Pancreas (tissue), 10 donors: ENCODE data around the gene CDC20. TPM values are rescaled to one million over a fixed set of nuclear protein-coding genes. Genes with fewer than 3 reads are reported as not detected.

Source experiments
- ATAC-seq, 4 donors: fragments of 200-7000 bp; cut with Tn5 transposase; one replicate each; pipeline versions ENCODE4 v1.8.0 to v1.9.1; 2020; ENCODE audit warnings: mild to moderate bottlenecking in 4 of 4, moderate library complexity in 4 of 4
- DNase-seq, 6 donors: peaks; one replicate each; pipeline ENCODE4 v3.0.0-alpha.2; 2020
- FAIRE-seq: peaks from 2 replicates; lab custom pipeline; 2012; peaks lifted over from hg19 to GRCh38; lab: Jason Lieb, UNC
- H3K27ac ChIP-seq, 4 donors: fragments of 200-600 bp; sonication (generic); 1 replicate in 3 of 4; 2 replicates in 1 of 4; pipeline versions ENCODE4 v1.5.0 to v1.8.0; 2020
- H3K27me3 ChIP-seq, 4 donors: fragments of 200-600 bp; one replicate each; pipeline ENCODE4 v1.8.0; 2021
- H3K36me3 ChIP-seq, 3 donors: fragments of 200-600 bp; sonication (generic) in 1 of 3; one replicate each; pipeline versions ENCODE4 v1.5.0 to v1.8.0; 2020 to 2021
- H3K4me1 ChIP-seq, 3 donors: fragments of 200-600 bp; one replicate each; pipeline ENCODE4 v1.8.0; 2021
- H3K4me3 ChIP-seq, 4 donors: fragments of 200-600 bp; sonication (generic) in 2 of 4; one replicate each; pipeline versions ENCODE4 v1.5.0 to v1.8.0; 2020 to 2021
- H3K9me3 ChIP-seq, 4 donors: fragments of 200-600 bp; one replicate each; pipeline ENCODE4 v1.8.0; 2021
- CTCF ChIP-seq, 4 donors: fragments of 200-600 bp; sonication (generic) in 3 of 4; IDR thresholded peaks; one replicate each; pipeline versions ENCODE4 v1.5.0 to v1.8.0; 2021; ENCODE audit warnings: antibody characterized with exemption in 4 of 4
- WGBS, 2 donors: extraction: QIAGEN DNeasy Blood & Tissue Kit; methylation state at CpG; one replicate each; pipeline ENCODE4 v1.1.7; 2013; 5-methylcytosine and 5-hydroxymethylcytosine counted together
- intact Hi-C, 3 donors: fragments of 100-400 bp; cut with DNase I; formaldehyde crosslinking; loops; one replicate each; pipeline versions ENCODE4 v1.11.1 to v1.14.2; 2022
- polyA plus RNA-seq, 2 donors: library from polyadenylated mRNA; stranded (reverse); fragments of 200-250 nt; gene quantifications; one replicate each; pipeline ENCODE4 v1.2.3, GENCODE V29; 2013
- total RNA-seq, 6 donors: library from RNA; stranded (reverse); fragmentation: NEBNext Ultra II Directional in 4 of 6; extraction: Animal tissue kit (Norgen Biotek cat#: 25700) in 4 of 6; gene quantifications; one replicate each; pipeline versions ENCODE4 v1.2.1 to v1.2.4, GENCODE V29; 2021 to 2023
- donor health status: healthy with polysubstance abuse.
- donor health status: DM: no; HTN: no; CAD: no; lungs with moderate emphysema.
- donor health status: DM: no; HTN: no; CAD: no.
- donor health status: control.
- donor health status: control.
- donor health status: Bipolar disorder and iron deficiency.
- donor health status: DM: yes; HTN: yes; CAD: no.
- donor health status: DM: no; HTN: no; CAD: no.
- donor health status: DM: no; HTN: no; CAD: no.
- donor health status: DM: yes; HTN: yes; CAD: no.

The CDC20 gene
- total and polyA plus RNA-seq, 8 donors, result 0.12 to 1.8 (median 0.52) TPM

GRCh38 chr1:43348809-43349593 lies 9.8 kb upstream of the CDC20 start:
- no peak for TF ChIP-seq CTCF (IDR thresholded peaks at IDR 0.05)
- no peaks in the 10 kb centered on the region for H3K9me3 ChIP-seq
- WGBS, 2 donors, result 4 to 8% methylated on average over 50 to 72 of the region's 72 CpGs
- H3K36me3 ChIP-seq, result no peaks in the 10 kb centered on the region
- peaks cover 0 to 10% (median 0%) of the 10 kb centered on the region in 3 donors for H3K4me1 ChIP-seq
- intact Hi-C loops, result no loop called here
- no peaks in the 10 kb centered on the region for H3K27me3 ChIP-seq
- peak overlapping the region; percentile 39 to 60 (median 53) for H3K4me3 ChIP-seq
- ATAC-seq (peak; percentile 93 to 97 (median 94)), FAIRE-seq (no peak), DNase-seq (peak; percentile 93 to 98 (median 96))
- H3K27ac ChIP-seq, result peak overlapping the region; percentile 99 to 100 (median 100)

GRCh38 chr1:43349594-43350306 lies 9.0 kb upstream of the CDC20 start:
- no peaks in the 10 kb centered on the region for H3K36me3 ChIP-seq
- ATAC-seq (no peak), DNase-seq (no peak), FAIRE-seq (no peak)
- intact Hi-C loops, result no loop called here
- H3K27me3 ChIP-seq, result no peaks in the 10 kb centered on the region
- no peaks in the 10 kb centered on the region for H3K9me3 ChIP-seq
- TF ChIP-seq CTCF (IDR thresholded peaks at IDR 0.05), result no peak
- H3K4me1 ChIP-seq, result peaks cover 0 to 10% (median 0%) of the 10 kb centered on the region in 3 donors
- 34 to 36% methylated on average over 11 of the region's 11 CpGs for WGBS, 2 donors
- H3K27ac ChIP-seq, result peak overlapping the region; percentile 99 to 100 (median 100)
- peak overlapping the region in 3 of 4 donors; percentile 39 to 60 (median 55) for H3K4me3 ChIP-seq

- H3K4me3 ChIP-seq, result no peak overlapping the region
- FAIRE-seq (no peak), DNase-seq (no peak), ATAC-seq (no peak)
- no peak overlapping the region for H3K27ac ChIP-seq
- H3K9me3 ChIP-seq, result no peaks in the 10 kb centered on the region
- no peaks in the 10 kb centered on the region for H3K27me3 ChIP-seq
- TF ChIP-seq CTCF (IDR thresholded peaks at IDR 0.05), result no peak
- intact Hi-C loops, result no loop called here
- 86 to 91% methylated on average over 1 of the region's 1 CpG for WGBS, 2 donors
- H3K4me1 ChIP-seq, result peaks cover 0 to 10% (median 0%) of the 10 kb centered on the region in 3 donors
- H3K36me3 ChIP-seq, result no peaks in the 10 kb centered on the region
Measured at GRCh38 chr1:43350976-43351375, 7.8 kb upstream of the CDC20 start.

- intact Hi-C loops, result no loop called here
- FAIRE-seq, result no peak
- Histone ChIP-seq H3K27ac (no peak overlapping the region), H3K4me1 (peaks cover 0 to 10% (median 0%) of the 10 kb centered on the region in 3 donors), H3K4me3 (no peak overlapping the region), H3K36me3 (no peaks in the 10 kb centered on the region), H3K27me3 (no peaks in the 10 kb centered on the region), H3K9me3 (no peaks in the 10 kb centered on the region)
- ATAC-seq, result no peak
- no peak for DNase-seq
- WGBS, 2 donors, result 85 to 92% methylated on average over 10 of the region's 10 CpGs
- no peak for TF ChIP-seq CTCF (IDR thresholded peaks at IDR 0.05)
Measured at GRCh38 chr1:43351421-43352350, 7.1 kb upstream of the CDC20 start.
